ENCODE data around the gene IQCE. TPM values are rescaled to one million over a fixed set of nuclear protein-coding genes. Genes with fewer than 3 reads are reported as not detected.
"Not testable (repeated sequence)": the region's sequence is repeated elsewhere in the genome, so short reads cannot be mapped to it uniquely, and the experiment has no call there.

The IQCE gene
- total and polyA plus RNA-seq, 4 experiments from 2014 or later, result 0.81 to 9.4 (median 5.9) TPM

DNA sequence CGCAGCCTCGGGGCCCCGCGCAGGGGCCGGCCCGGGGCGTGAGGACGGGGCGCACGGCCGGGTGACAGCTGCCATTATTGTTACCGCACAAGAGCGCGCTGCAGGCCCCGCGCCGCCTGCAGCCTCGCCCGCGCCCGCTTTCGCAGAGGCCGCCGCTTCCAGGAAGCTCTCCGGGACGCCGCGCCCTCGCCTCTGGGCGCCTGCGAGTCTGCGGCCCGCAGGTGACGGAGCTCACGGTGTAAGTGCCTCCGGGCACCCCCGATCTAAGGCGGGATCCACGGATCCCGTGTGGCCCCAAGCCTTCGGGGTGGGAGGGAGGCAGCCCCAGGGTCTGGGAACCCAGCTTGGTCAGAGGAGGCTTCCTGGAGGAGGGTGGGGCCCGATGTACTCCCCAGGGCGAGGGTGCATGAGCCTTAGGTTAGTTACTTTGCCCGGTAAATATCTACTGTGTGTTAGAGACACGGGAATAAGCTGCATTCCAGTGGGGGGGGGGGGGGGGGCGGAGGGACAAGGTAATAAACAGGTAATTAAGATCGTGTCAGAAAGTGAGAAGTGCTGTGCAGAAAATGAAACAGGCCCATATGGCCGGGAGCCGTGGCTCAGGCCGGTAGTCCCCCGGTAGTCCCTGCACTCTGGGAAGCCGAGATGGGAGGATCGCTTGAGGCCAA, 638 bp downstream of the IQCE start:
- H3K4me1 Mint-ChIP-seq, result peaks cover 6 to 26% (median 18%) of the 10 kb centered on the region in 4 donors
- H3K27ac Mint-ChIP-seq, result peak overlapping the region in 5 of 7 donors; percentile 42 to 84 (median 50)
- no peaks in the 10 kb centered on the region for H3K27me3 Mint-ChIP-seq
- peak overlapping the region; percentile 65 to 82 (median 78) for H3K4me3 Mint-ChIP-seq
- ChIA-PET POLR2A (ENCODE audit: partially characterized antibody) (interaction anchor here (0.6 to 2.3 kb wide), 12 partner anchors 9 to 151 kb away, joined by 3 to 17 read pairs (median 3); partner anchors contain the start of gene LFNG), CTCF (ENCODE audit: partially characterized antibody) (interaction anchor here (1.1 kb wide), 1 partner anchor 79 kb away, joined by 3 read pairs; no protein-coding TSS in a partner anchor)
- peaks cover 0 to 1% of the 10 kb centered on the region in 2 donors for H3K36me3 Mint-ChIP-seq
- Histone ChIP-seq H3K9me3 (ENCODE audit: control insufficient read depth in 1 of 2, low read length in 2 of 2) (no peaks in the 10 kb centered on the region), H3K36me3 (ENCODE audit: insufficient read depth, low read length) (no peaks in the 10 kb centered on the region), H3K4me3 (ENCODE audit: low read length in 2 of 2) (peak overlapping the region; percentile 14 to 63), H3K4me1 (ENCODE audit: insufficient read depth, low read length) (peaks cover 30% of the 10 kb centered on the region), H3K27ac (ENCODE audit: low read depth, low read length) (peak overlapping the region; percentile 50), H3K27me3 (ENCODE audit: insufficient read depth, low read length) (no peaks in the 10 kb centered on the region)
- peak in 1 of 5 donors; percentile 46 for DNase-seq
- intact Hi-C loops (cut with micrococcal nuclease), result loop anchor here (5.0 kb wide), 3 partner anchors 82 to 157 kb away; partner anchors contain the start of genes CHST12 and GRIFIN
- H3K9me3 Mint-ChIP-seq, result no peaks in the 10 kb centered on the region

DNA sequence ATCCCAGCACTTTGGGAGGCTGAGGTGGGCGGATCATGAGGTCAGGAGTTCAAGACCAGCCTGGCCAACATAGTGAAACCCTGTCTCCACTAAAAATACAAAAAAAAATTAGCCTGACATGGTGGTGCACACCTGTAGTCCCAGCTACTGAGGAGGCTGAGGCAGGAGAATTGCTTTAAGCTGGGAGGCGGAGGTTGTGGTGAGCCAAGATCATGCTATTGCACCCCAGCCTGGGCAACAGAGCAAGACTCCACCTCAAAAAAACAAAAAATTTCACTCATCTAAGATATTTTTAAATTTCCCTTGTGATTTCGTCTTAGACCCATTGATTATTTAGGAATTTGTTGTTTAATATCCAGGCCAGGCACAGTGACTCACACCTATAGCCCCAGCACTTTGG, 5.2 kb downstream of the IQCE start:
- H3K9me3 Mint-ChIP-seq; H3K36me3 Mint-ChIP-seq; intact Hi-C loops (cut with micrococcal nuclease); H3K4me3 ChIP-seq (ENCODE audit: low read length in 2 of 2); H3K27ac ChIP-seq (ENCODE audit: low read depth, low read length); H3K36me3 ChIP-seq (ENCODE audit: insufficient read depth, low read length); H3K9me3 ChIP-seq (ENCODE audit: control insufficient read depth in 1 of 2, low read length in 2 of 2); DNase-seq; H3K27me3 ChIP-seq (ENCODE audit: insufficient read depth, low read length); H3K27me3 Mint-ChIP-seq; H3K27ac Mint-ChIP-seq; H3K4me3 Mint-ChIP-seq: not testable (repeated sequence)
- peaks cover 17% of the 10 kb centered on the region for H3K4me1 ChIP-seq (ENCODE audit: insufficient read depth, low read length)
- CTCF ChIA-PET (ENCODE audit: partially characterized antibody), result interaction anchor here (0.6 kb wide), 1 partner anchor 137 kb away, joined by 3 read pairs; no protein-coding TSS in a partner anchor
- peaks cover 9 to 20% (median 13%) of the 10 kb centered on the region in 4 donors for H3K4me1 Mint-ChIP-seq
- POLR2A ChIA-PET (ENCODE audit: partially characterized antibody), result interaction anchor here (1.3 kb wide), 1 partner anchor 42 kb away, joined by 4 read pairs; no protein-coding TSS in a partner anchor

DNA sequence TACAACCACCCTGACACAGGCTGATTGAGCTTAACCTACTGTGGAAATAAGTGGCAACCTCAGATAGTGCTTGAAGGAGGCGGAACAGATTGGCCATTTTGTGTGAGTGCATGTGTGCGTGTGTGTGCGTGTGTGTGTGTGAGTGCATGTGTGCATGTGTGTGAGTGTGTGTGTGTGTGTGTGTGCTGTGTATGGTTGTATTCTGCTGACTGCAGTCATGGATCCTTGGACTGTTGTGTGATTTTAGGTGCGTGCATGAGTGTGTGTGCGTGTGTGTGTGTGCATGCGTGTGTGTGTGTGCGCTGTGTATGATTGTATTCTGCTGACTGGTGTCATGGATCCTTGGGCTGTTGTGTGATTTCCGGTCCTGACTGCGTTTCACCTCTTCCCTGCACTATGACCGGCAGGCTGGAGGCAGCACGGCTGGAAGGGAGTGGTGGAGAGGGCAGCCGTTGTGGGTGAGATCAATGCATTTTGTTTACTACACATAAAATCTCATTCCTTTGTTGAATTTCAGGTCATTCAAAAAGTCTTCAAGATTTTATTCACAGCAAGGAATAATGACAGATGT, 6.3 kb downstream of the IQCE start:
- H3K36me3 Mint-ChIP-seq, result peaks cover under 1 to 3% of the 10 kb centered on the region in 2 donors
- no peaks in the 10 kb centered on the region for H3K36me3 ChIP-seq (ENCODE audit: insufficient read depth, low read length)
- no peak overlapping the region for H3K27ac ChIP-seq (ENCODE audit: low read depth, low read length)
- H3K4me1 Mint-ChIP-seq, result peaks cover 8 to 16% (median 10%) of the 10 kb centered on the region in 4 donors
- POLR2A ChIA-PET (ENCODE audit: partially characterized antibody), result no interaction called here
- H3K4me3 Mint-ChIP-seq, result no peak overlapping the region
- peak overlapping the region in 1 of 7 donors; percentile 62 for H3K27ac Mint-ChIP-seq
- H3K27me3 ChIP-seq (ENCODE audit: insufficient read depth, low read length), result no peaks in the 10 kb centered on the region
- CTCF ChIA-PET (ENCODE audit: partially characterized antibody), result no interaction called here
- no peak for DNase-seq
- H3K27me3 Mint-ChIP-seq, result no peaks in the 10 kb centered on the region
- H3K9me3 Mint-ChIP-seq, result no peaks in the 10 kb centered on the region
- no peak overlapping the region for H3K4me3 ChIP-seq (ENCODE audit: low read length in 2 of 2)
- peaks cover 9% of the 10 kb centered on the region for H3K4me1 ChIP-seq (ENCODE audit: insufficient read depth, low read length)
- intact Hi-C loops (cut with micrococcal nuclease), result no loop called here
- no peaks in the 10 kb centered on the region for H3K9me3 ChIP-seq (ENCODE audit: control insufficient read depth in 1 of 2, low read length in 2 of 2)

DNA sequence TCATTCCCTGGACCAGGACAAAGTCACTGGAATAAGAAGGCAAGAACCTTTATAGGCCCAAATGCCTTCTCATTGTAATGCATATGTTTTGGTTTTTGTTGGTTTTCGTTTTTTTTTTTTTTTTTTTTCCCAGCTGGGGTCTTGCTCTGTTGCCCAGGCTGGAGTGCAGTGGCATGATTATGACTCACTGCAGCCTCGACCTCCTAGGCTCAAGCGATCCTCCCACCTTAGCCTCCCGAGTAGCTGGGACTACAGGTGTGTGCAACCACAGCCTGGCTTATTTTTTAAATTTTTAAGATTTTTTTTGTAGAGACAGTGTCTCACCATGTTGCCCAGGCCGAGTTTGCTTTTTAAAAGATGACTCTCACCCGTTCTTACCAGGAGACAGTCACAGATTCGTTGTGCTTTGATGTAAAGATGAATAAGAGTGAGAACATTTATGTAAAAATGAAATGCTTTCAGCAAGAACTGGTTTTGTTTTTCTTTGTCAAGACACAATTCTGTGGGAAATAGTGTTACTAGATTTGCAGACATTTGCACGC, 7.6 kb downstream of the IQCE start:
- Mint-ChIP-seq H3K27me3 (no peaks in the 10 kb centered on the region), H3K27ac (peak overlapping the region in 2 of 7 donors; percentile 35 to 86), H3K4me3 (peak overlapping the region in 6 of 8 donors; percentile 47 to 81 (median 54)), H3K4me1 (peaks cover 8 to 15% (median 10%) of the 10 kb centered on the region in 4 donors), H3K9me3 (no peaks in the 10 kb centered on the region), H3K36me3 (peaks cover 2 to 3% of the 10 kb centered on the region in 2 donors)
- no peaks in the 10 kb centered on the region for H3K9me3 ChIP-seq (ENCODE audit: control insufficient read depth in 1 of 2, low read length in 2 of 2)
- no peak overlapping the region for H3K27ac ChIP-seq (ENCODE audit: low read depth, low read length)
- ChIA-PET CTCF (ENCODE audit: partially characterized antibody) (interaction anchor here (0.6 to 2.5 kb wide), 7 partner anchors 30 to 1355 kb away, joined by 3 to 11 read pairs (median 3); no protein-coding TSS in a partner anchor), POLR2A (ENCODE audit: partially characterized antibody) (interaction anchor here (1.0 to 1.5 kb wide), 3 partner anchors 44 to 55 kb away, joined by 3 read pairs; no protein-coding TSS in a partner anchor)
- H3K4me1 ChIP-seq (ENCODE audit: insufficient read depth, low read length), result peaks cover 7% of the 10 kb centered on the region
- DNase-seq, result no peak
- no peaks in the 10 kb centered on the region for H3K36me3 ChIP-seq (ENCODE audit: insufficient read depth, low read length)
- intact Hi-C loops (cut with micrococcal nuclease), result no loop called here
- no peak overlapping the region for H3K4me3 ChIP-seq (ENCODE audit: low read length in 2 of 2)
- no peaks in the 10 kb centered on the region for H3K27me3 ChIP-seq (ENCODE audit: insufficient read depth, low read length)

DNA sequence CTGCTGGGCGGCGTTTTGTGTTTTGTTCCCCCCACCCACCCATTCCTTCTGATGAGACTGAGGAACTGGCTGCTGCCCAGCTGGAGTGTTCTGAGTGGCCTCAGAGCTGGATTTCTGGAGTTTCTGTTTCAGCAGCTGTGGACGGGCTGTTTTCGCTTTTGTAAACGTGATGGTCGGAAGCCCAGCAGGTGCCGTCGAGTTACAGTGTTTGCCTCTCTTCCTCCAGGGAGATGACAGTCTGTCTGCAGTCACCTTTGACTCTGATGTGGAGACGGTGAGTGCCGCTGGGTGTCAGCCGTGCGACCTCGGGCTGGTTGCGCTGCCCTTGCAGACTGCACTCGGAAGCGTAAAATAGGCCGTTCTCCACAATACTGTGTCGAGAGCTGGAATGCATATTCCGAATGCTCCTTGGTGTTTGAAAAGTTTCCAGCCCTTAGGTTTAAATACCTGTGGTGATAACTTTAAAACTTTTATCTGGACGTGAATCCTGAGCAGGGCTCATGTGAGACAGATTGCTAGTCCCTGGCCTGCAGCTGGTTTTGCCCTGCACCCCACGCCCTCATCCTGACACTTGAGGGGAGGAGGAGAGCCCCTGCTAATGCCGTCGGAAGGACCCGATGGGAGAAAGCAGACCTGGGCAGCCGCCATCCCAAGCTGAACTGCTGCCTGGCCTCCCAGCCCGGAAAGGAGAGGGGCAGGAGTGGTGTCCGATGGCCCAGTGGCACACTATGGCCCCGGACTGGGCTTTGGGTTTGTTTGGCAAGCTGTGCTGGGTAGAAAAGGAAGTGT, 8.3 kb downstream of the IQCE start:
- no peaks in the 10 kb centered on the region for H3K36me3 ChIP-seq (ENCODE audit: insufficient read depth, low read length)
- Mint-ChIP-seq H3K4me1 (peaks cover 8 to 15% (median 10%) of the 10 kb centered on the region in 4 donors), H3K27ac (peak overlapping the region in 3 of 7 donors; percentile 35 to 86 (median 50)), H3K27me3 (no peaks in the 10 kb centered on the region), H3K9me3 (no peaks in the 10 kb centered on the region), H3K4me3 (peak overlapping the region in 7 of 8 donors; percentile 47 to 81 (median 55)), H3K36me3 (peaks cover 2 to 3% of the 10 kb centered on the region in 2 donors)
- no peak overlapping the region for H3K4me3 ChIP-seq (ENCODE audit: low read length in 2 of 2)
- intact Hi-C loops (cut with micrococcal nuclease), result no loop called here
- POLR2A ChIA-PET (ENCODE audit: partially characterized antibody), result interaction anchor here (0.8 to 1.5 kb wide), 5 partner anchors 45 to 58 kb away, joined by 3 read pairs; no protein-coding TSS in a partner anchor
- no peak overlapping the region for H3K27ac ChIP-seq (ENCODE audit: low read depth, low read length)
- no peaks in the 10 kb centered on the region for H3K27me3 ChIP-seq (ENCODE audit: insufficient read depth, low read length)
- CTCF ChIA-PET (ENCODE audit: partially characterized antibody), result interaction anchor here (0.6 to 2.5 kb wide), 3 partner anchors 29 to 142 kb away, joined by 3 to 11 read pairs (median 8); no protein-coding TSS in a partner anchor
- DNase-seq, result peak in 3 of 5 donors; percentile 30 to 42 (median 32)
- H3K4me1 ChIP-seq (ENCODE audit: insufficient read depth, low read length), result peaks cover 7% of the 10 kb centered on the region
- H3K9me3 ChIP-seq (ENCODE audit: control insufficient read depth in 1 of 2, low read length in 2 of 2), result no peaks in the 10 kb centered on the region

DNA sequence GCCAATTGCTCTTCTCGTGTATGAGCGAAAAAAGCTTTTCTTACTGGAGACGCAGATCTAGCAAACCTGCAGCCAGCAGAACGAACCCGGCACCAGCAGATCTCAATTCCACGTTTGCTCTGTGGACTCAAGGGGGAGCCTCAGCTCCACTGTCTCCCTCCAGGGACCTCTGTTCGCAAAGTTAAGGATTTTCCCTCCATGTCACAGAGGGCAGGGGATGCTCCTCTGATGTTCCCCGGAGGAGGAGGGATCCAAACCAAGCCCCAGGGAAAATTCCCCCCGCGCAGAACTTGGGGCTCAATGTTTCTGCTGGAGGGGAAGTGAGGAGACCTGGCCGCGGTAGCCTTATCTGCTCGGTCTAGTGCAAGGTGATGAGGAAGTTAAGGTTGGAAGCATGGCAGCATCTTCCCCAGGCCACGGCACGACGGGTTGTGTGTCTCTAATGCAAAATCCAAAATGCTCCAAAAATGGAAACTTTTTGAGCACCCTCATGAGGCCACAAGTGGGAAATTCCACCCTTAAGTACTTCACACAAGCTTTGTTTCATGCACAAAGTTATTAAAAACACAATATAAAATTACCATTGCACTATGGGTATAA, 9.0 kb downstream of the IQCE start:
- intact Hi-C loops (cut with micrococcal nuclease), result no loop called here
- CTCF ChIA-PET (ENCODE audit: partially characterized antibody), result interaction anchor here (1.0 to 2.5 kb wide), 3 partner anchors 89 to 141 kb away, joined by 3 to 11 read pairs (median 8); no protein-coding TSS in a partner anchor
- no peak overlapping the region for H3K4me3 Mint-ChIP-seq
- POLR2A ChIA-PET (ENCODE audit: partially characterized antibody), result interaction anchor here (0.8 to 1.5 kb wide), 3 partner anchors 45 to 59 kb away, joined by 3 read pairs; no protein-coding TSS in a partner anchor
- Histone ChIP-seq H3K27ac (ENCODE audit: low read depth, low read length) (no peak overlapping the region), H3K9me3 (ENCODE audit: control insufficient read depth in 1 of 2, low read length in 2 of 2) (no peaks in the 10 kb centered on the region), H3K4me1 (ENCODE audit: insufficient read depth, low read length) (peaks cover 7% of the 10 kb centered on the region), H3K4me3 (ENCODE audit: low read length in 2 of 2) (no peak overlapping the region), H3K27me3 (ENCODE audit: insufficient read depth, low read length) (no peaks in the 10 kb centered on the region), H3K36me3 (ENCODE audit: insufficient read depth, low read length) (no peaks in the 10 kb centered on the region)
- peaks cover 8 to 15% (median 10%) of the 10 kb centered on the region in 4 donors for H3K4me1 Mint-ChIP-seq
- no peak for DNase-seq
- no peaks in the 10 kb centered on the region for H3K9me3 Mint-ChIP-seq
- H3K36me3 Mint-ChIP-seq, result peaks cover 2 to 3% of the 10 kb centered on the region in 2 donors
- H3K27ac Mint-ChIP-seq, result no peak overlapping the region
- no peaks in the 10 kb centered on the region for H3K27me3 Mint-ChIP-seq

Measured in CD4-positive, alpha-beta memory T cell (primary cell).